IgD-negative memory B cell (primary cell): Measurements from ENCODE around the gene CYP4B1. TPM values are rescaled to one million over a fixed set of nuclear protein-coding genes. Genes with fewer than 3 reads are reported as not detected.
A peak's percentile ranks its signal among the peaks of the same experiment; 100 is the strongest.

Source experiments
- H3K27ac Mint-ChIP-seq, 3 donors: one replicate each; pipeline ENCODE4 v1.8.0; 2020 to 2022; ENCODE audit warnings: mild to moderate bottlenecking in 3 of 3, mixed read lengths in 3 of 3, moderate library complexity in 1 of 3
- H3K27me3 Mint-ChIP-seq: one replicate; pipeline ENCODE4 v1.8.0; 2021; ENCODE audit warnings: mixed read lengths
- H3K36me3 Mint-ChIP-seq: one replicate; pipeline ENCODE4 v1.8.0; 2020; ENCODE audit warnings: mild to moderate bottlenecking, mixed read lengths
- H3K4me1 Mint-ChIP-seq, 3 donors: one replicate each; pipeline ENCODE4 v1.8.0; 2020 to 2022; ENCODE audit warnings: mixed read lengths in 3 of 3, mild to moderate bottlenecking in 1 of 3
- H3K4me3 Mint-ChIP-seq, 4 donors: one replicate each; pipeline ENCODE4 v1.8.0; 2020 to 2022; ENCODE audit warnings: mild to moderate bottlenecking in 4 of 4, mixed read lengths in 4 of 4, moderate library complexity in 3 of 4
- H3K9me3 Mint-ChIP-seq, 3 donors: one replicate each; pipeline ENCODE4 v1.8.0; 2020 to 2021; ENCODE audit warnings: mixed read lengths in 3 of 3, mild to moderate bottlenecking in 1 of 3
- polyA plus RNA-seq: library from polyadenylated mRNA; unstranded; fragments of 300-500 nt; fragmentation: Illumina TruSeq; gene quantifications from one replicate; pipeline ENCODE4 v1.2.3, GENCODE V29; 2021

Gene CYP4B1
- polyA plus RNA-seq, 1 donor from 2014 or later, result not detected

- Mint-ChIP-seq H3K4me3 (no peak overlapping the region), H3K27me3 (peaks cover 7% of the 10 kb centered on the region), H3K27ac (no peak overlapping the region), H3K9me3 (peaks cover 0 to 4% (median 2%) of the 10 kb centered on the region in 3 donors), H3K36me3 (no peaks in the 10 kb centered on the region), H3K4me1 (no peaks in the 10 kb centered on the region)
Observed at GRCh38 chr1:46804926-46805325, 6.1 kb downstream of the CYP4B1 start.

GRCh38 chr1:46805755-46806154 is 6.9 kb downstream of the CYP4B1 start:
- H3K27me3 Mint-ChIP-seq, result peaks cover 7% of the 10 kb centered on the region
- H3K36me3 Mint-ChIP-seq, result no peaks in the 10 kb centered on the region
- H3K4me3 Mint-ChIP-seq, result no peak overlapping the region
- peaks cover 0 to 4% (median 2%) of the 10 kb centered on the region in 3 donors for H3K9me3 Mint-ChIP-seq
- no peak overlapping the region for H3K27ac Mint-ChIP-seq
- no peaks in the 10 kb centered on the region for H3K4me1 Mint-ChIP-seq

DNA sequence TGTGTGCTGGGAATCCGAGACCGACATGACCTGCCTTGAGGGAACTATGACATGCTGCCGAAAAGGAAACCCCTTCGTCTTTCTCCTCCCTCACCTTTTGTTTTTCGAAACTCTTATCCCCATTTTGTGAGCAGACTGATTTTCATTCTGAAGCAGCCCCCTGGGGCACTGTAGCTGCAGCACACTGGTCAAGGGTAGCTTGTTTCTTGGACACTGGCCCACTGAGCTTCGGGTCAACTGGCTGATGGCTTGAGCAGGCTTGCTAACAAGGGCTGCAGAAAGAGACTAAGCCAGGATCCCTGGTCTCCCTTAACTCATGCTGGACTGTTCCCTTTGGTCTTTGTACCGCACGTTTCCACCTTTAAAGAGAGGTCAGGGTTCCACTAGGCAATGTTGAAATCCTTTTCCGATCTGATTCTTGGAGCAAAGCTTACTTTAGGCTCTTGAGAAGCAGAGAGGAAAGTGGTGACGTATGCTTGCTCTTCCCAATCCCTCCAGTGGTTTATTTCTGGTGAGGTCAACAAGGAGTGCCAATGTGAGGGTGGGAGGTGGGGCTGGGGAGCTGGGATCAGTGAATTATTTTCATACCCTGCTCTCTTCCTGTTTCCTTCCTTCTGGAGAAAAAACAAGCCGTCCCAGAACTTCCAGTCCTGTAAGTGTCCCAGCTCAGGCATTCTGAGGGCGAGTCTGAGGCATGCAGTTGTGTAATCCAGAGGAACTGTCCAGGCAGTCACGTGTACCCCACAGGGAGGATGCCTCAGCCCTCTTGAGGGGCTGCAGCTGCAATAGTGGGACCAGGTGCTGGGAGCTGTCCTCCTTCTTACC is 7.6 kb downstream of the CYP4B1 start:
- H3K4me3 Mint-ChIP-seq, result no peak overlapping the region
- no peaks in the 10 kb centered on the region for H3K36me3 Mint-ChIP-seq
- no peak overlapping the region for H3K27ac Mint-ChIP-seq
- H3K4me1 Mint-ChIP-seq, result no peaks in the 10 kb centered on the region
- peaks cover 7% of the 10 kb centered on the region for H3K27me3 Mint-ChIP-seq
- peaks cover 0 to 5% (median 2%) of the 10 kb centered on the region in 3 donors for H3K9me3 Mint-ChIP-seq

- peaks cover 0 to 5% (median 2%) of the 10 kb centered on the region in 3 donors for H3K9me3 Mint-ChIP-seq
- no peaks in the 10 kb centered on the region for H3K4me1 Mint-ChIP-seq
- H3K27ac Mint-ChIP-seq, result no peak overlapping the region
- no peak overlapping the region for H3K4me3 Mint-ChIP-seq
- peaks cover 7% of the 10 kb centered on the region for H3K27me3 Mint-ChIP-seq
- no peaks in the 10 kb centered on the region for H3K36me3 Mint-ChIP-seq
Observed at GRCh38 chr1:46807046-46807972, 8.5 kb downstream of the CYP4B1 start.

DNA sequence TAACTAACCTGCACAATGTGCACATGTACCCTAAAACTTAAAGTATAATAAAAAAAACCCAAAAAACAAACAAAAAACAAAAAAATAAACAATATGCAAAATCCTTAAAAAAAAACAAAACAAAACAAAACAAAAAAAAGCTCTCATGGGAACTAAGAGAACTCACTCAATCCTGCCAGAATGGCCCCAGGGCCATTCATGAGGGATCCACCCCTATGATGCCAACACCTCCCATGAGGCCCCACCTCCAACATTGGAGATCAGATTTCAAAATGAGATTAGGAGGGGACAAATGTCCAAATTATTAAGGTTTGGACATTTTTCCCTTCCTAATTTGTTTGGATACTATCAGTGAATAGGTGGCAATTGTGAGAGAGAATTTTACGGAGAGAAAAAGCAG is 10.2 kb downstream of the CYP4B1 start:
- H3K9me3 Mint-ChIP-seq, result peaks cover 0 to 5% (median 2%) of the 10 kb centered on the region in 3 donors
- H3K4me3 Mint-ChIP-seq, result no peak overlapping the region

GRCh38 chr1:46809904-46810303 is 11.1 kb downstream of the CYP4B1 start:
- Mint-ChIP-seq H3K27me3 (peaks cover 6% of the 10 kb centered on the region), H3K36me3 (no peaks in the 10 kb centered on the region), H3K27ac (no peak overlapping the region)

More for the DNA sequence above, 10.2 kb downstream of the CYP4B1 start:
- Mint-ChIP-seq H3K27ac (no peak overlapping the region), H3K4me1 (no peaks in the 10 kb centered on the region), H3K27me3 (peaks cover 7% of the 10 kb centered on the region), H3K36me3 (no peaks in the 10 kb centered on the region)

GRCh38 chr1:46810596-46810995 is 11.8 kb downstream of the CYP4B1 start:
- H3K36me3 Mint-ChIP-seq, result no peaks in the 10 kb centered on the region
- H3K4me1 Mint-ChIP-seq, result no peaks in the 10 kb centered on the region
- peaks cover 0 to 5% (median 2%) of the 10 kb centered on the region in 3 donors for H3K9me3 Mint-ChIP-seq
- no peak overlapping the region for H3K4me3 Mint-ChIP-seq
- no peak overlapping the region for H3K27ac Mint-ChIP-seq
- H3K27me3 Mint-ChIP-seq, result peaks cover 3% of the 10 kb centered on the region

More at GRCh38 chr1:46809904-46810303, 11.1 kb downstream of the CYP4B1 start:
- Mint-ChIP-seq H3K9me3 (peaks cover 0 to 5% (median 2%) of the 10 kb centered on the region in 3 donors), H3K4me1 (no peaks in the 10 kb centered on the region), H3K4me3 (no peak overlapping the region)

DNA sequence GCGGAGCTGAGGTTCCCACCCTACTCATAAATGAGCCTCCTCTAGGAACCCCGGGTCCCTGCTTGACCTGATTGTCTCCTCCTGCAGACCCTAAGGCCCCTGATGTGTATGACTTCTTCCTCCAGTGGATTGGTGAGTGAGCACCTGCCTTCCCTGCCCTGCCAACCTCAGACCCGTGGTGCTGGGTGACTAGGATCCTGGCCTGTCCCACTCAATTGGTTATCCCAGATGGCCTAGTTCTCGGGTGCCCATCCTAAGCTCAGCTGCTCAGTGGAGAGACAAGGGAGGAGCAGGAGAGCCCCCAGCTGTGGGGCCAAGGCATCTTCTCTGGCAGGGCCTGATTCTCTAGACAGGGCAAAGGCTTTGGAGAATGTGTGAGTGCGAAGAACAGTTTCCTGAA is 12.2 kb downstream of the CYP4B1 start:
- Mint-ChIP-seq H3K27me3 (peaks cover 2% of the 10 kb centered on the region), H3K4me1 (no peaks in the 10 kb centered on the region), H3K36me3 (no peaks in the 10 kb centered on the region), H3K4me3 (no peak overlapping the region), H3K9me3 (peaks cover 0 to 5% (median 2%) of the 10 kb centered on the region in 3 donors), H3K27ac (no peak overlapping the region)

- Mint-ChIP-seq H3K9me3 (peaks cover 0 to 4% (median 2%) of the 10 kb centered on the region in 3 donors), H3K4me3 (no peak overlapping the region), H3K4me1 (no peaks in the 10 kb centered on the region), H3K36me3 (no peaks in the 10 kb centered on the region), H3K27ac (no peak overlapping the region), H3K27me3 (peaks cover 2% of the 10 kb centered on the region)
Observed at GRCh38 chr1:46812065-46812963, 13.5 kb downstream of the CYP4B1 start.

DNA sequence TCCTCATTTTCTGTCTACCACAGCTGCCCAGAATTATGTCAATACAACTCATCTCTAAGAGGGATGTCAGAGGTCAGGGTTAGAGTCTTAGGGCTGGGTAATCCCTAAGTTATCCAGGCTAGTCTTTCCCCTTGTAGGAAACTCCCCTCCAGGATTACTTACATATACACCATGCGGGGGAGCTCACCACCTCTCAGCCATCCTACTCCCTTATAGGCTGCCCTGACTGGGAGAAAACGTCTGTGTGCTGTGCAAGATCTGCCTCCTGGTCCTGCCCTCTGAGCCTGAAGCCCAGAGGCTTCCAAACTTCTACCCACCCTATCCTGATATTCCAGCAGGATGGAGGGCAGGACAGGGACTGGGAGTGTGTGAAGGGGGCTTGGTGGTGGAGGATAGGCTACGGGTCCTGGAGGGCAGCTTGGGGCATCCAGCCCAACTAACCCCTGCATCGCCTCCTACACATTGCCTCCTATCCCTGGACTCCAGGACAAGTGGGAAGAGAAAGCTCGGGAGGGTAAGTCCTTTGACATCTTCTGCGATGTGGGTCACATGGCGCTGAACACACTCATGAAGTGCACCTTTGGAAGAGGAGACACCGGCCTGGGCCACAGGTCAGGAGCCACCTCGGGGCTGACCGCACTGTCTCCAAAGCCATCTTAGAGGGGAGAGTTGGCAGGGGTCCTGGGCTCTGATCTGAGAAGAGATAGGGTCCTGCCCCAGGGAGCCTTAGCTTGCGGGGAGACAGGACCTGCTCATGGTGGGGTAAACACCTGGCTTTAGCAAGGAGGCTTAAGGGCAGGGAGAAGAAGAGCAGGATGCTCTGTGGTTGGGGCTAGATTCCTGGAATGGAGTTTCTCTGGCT is 14.4 kb downstream of the CYP4B1 start:
- Mint-ChIP-seq H3K36me3 (no peaks in the 10 kb centered on the region), H3K27ac (no peak overlapping the region), H3K9me3 (peaks cover 0 to 1% (median 0%) of the 10 kb centered on the region in 3 donors), H3K4me3 (peak overlapping the region in 1 of 4 donors; percentile 39), H3K27me3 (no peaks in the 10 kb centered on the region), H3K4me1 (no peaks in the 10 kb centered on the region)

DNA sequence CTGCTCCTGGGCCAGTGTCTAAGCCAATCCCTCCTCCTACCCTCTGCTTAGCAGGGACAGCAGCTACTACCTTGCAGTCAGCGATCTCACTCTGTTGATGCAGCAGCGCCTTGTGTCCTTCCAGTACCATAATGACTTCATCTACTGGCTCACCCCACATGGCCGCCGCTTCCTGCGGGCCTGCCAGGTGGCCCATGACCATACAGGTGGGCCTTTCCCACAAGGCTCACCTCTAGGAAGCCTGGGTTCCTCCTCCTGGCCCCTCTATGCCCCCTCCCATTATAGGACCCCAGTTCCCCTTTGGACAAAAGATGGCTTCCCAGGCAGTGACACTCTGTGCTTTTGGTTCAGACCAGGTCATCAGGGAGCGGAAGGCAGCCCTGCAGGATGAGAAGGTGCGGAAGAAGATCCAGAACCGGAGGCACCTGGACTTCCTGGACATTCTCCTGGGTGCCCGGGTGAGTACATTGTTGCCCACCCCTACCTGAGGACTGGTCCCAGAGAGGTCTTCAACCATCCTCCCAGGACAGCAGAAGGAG is 15.1 kb downstream of the CYP4B1 start:
- Mint-ChIP-seq H3K4me3 (no peak overlapping the region), H3K4me1 (no peaks in the 10 kb centered on the region), H3K27ac (no peak overlapping the region), H3K27me3 (no peaks in the 10 kb centered on the region), H3K9me3 (peaks cover 0 to 1% (median 0%) of the 10 kb centered on the region in 3 donors), H3K36me3 (no peaks in the 10 kb centered on the region)

DNA sequence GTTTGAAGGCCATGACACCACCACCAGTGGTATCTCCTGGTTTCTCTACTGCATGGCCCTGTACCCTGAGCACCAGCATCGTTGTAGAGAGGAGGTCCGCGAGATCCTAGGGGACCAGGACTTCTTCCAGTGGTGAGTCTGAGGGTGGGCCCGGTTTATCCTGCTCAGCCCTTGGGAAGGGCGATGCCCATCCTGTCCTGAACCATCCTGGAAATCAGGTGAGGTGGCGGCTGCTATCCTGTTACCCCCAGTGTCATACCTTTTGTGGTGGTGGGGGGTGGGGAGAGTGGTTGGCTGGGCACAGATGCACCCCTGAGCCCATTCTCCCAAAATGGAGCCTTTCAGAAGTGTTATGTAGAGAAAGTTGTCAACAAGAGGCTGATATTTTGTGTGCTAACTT is 16.3 kb downstream of the CYP4B1 start:
- no peaks in the 10 kb centered on the region for H3K4me1 Mint-ChIP-seq
- H3K4me3 Mint-ChIP-seq, result no peak overlapping the region
- H3K27ac Mint-ChIP-seq, result no peak overlapping the region
- no peaks in the 10 kb centered on the region for H3K36me3 Mint-ChIP-seq
- peaks cover 2% of the 10 kb centered on the region for H3K27me3 Mint-ChIP-seq
- H3K9me3 Mint-ChIP-seq, result peaks cover 0 to 1% (median 0%) of the 10 kb centered on the region in 3 donors

DNA sequence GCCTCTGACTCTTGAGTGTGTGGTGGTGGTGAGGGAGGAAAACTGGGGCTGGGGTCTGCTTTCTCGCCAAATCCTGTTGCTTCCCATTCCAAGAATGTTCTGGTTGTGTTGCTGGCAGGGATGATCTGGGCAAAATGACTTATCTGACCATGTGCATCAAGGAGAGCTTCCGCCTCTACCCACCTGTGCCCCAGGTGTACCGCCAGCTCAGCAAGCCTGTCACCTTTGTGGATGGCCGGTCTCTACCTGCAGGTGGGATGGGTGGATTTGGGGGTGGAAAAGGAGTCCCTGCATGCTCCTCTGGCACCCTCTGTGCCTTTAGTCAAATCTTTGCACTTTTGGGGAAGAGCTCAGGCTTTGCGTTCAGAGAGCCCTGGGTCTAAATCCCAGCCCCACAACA is 18.1 kb downstream of the CYP4B1 start:
- Mint-ChIP-seq H3K9me3 (no peaks in the 10 kb centered on the region), H3K36me3 (no peaks in the 10 kb centered on the region), H3K4me3 (no peak overlapping the region), H3K27me3 (peaks cover 4% of the 10 kb centered on the region), H3K27ac (no peak overlapping the region), H3K4me1 (no peaks in the 10 kb centered on the region)
